CD14-positive monocyte (primary cell): ENCODE measurements around the gene RNASE4. TPM values are rescaled to one million over a fixed set of nuclear protein-coding genes. Genes with fewer than 3 reads are reported as not detected.
A peak's percentile ranks its signal among the peaks of the same experiment; 100 is the strongest.
"Not testable (repeated sequence)": the region's sequence is repeated elsewhere in the genome, so short reads cannot be mapped to it uniquely, and the experiment has no call there.

Source experiments
- DNase-seq, 3 donors: peaks; one replicate each; pipeline ENCODE4 v3.0.0-alpha.2; 2011 to 2022
- H2AFZ ChIP-seq: 2 replicates; pipeline ENCODE4 v1.6.0; 2012; ENCODE audit warnings: mild to moderate bottlenecking, low read depth, low read length, inconsistent platforms; ENCODE audit not compliant: insufficient read depth, poor library complexity, severe bottlenecking
- H3K27ac ChIP-seq, 2 donors: 1 replicate in 1 of 2; 2 replicates in 1 of 2; pipeline ENCODE4 v1.5.1; 2012 to 2013; ENCODE audit warnings: low read length in 2 of 2, control low read depth in 1 of 2, inconsistent platforms in 1 of 2, low read depth in 1 of 2, mild to moderate bottlenecking in 1 of 2
- H3K27me3 ChIP-seq, 2 donors: one replicate each; pipeline versions ENCODE4 v1.6.0 to v1.6.1; 2011 to 2013; ENCODE audit warnings: low read length in 2 of 2; ENCODE audit not compliant: control insufficient read depth in 2 of 2, insufficient read depth in 2 of 2
- H3K36me3 ChIP-seq, 2 donors: replicated peaks in 1 of 2; 1 replicate in 1 of 2; 2 replicates in 1 of 2; pipeline versions ENCODE4 v1.5.1 to v1.6.1; 2012 to 2013; ENCODE audit warnings: low read length in 2 of 2, control low read depth in 1 of 2, inconsistent platforms in 1 of 2, mild to moderate bottlenecking in 1 of 2; ENCODE audit not compliant: insufficient read depth in 2 of 2, control insufficient read depth in 1 of 2
- H3K4me1 ChIP-seq, 2 donors: 1 replicate in 1 of 2; 2 replicates in 1 of 2; pipeline versions ENCODE4 v1.5.1 to v1.6.1; 2012 to 2013; ENCODE audit warnings: low read length in 2 of 2, control low read depth in 1 of 2, inconsistent platforms in 1 of 2, mild to moderate bottlenecking in 1 of 2, moderate library complexity in 1 of 2; ENCODE audit not compliant: insufficient read depth in 2 of 2, control insufficient read depth in 1 of 2
- H3K4me2 ChIP-seq: replicated peaks from 2 replicates; pipeline ENCODE3; 2012; ENCODE audit warnings: low read length, moderate library complexity, mild to moderate bottlenecking; ENCODE audit not compliant: poor library complexity, severe bottlenecking; ENCODE audit errors: extremely low read depth
- H3K4me3 ChIP-seq, 3 experiments: fragments of 200-600 bp in 1 of 3; sonication (generic) in 1 of 3; replicated peaks in 1 of 3; 1 replicate in 2 of 3; 2 replicates in 1 of 3; pipeline ENCODE4 v1.5.1; 2011 to 2013; ENCODE audit warnings: low read length in 3 of 3, mild to moderate bottlenecking in 3 of 3, control low read depth in 2 of 3, low read depth in 2 of 3, inconsistent platforms in 1 of 3, moderate library complexity in 1 of 3
- H3K79me2 ChIP-seq: 2 replicates; pipeline ENCODE4 v1.6.0; 2012; ENCODE audit warnings: mild to moderate bottlenecking, control low read depth, inconsistent platforms, low read length, moderate library complexity; ENCODE audit not compliant: insufficient read depth
- H3K9ac ChIP-seq: 2 replicates; pipeline ENCODE4 v1.6.0; 2017; ENCODE audit warnings: low read length, mild to moderate bottlenecking; ENCODE audit not compliant: insufficient read depth, poor library complexity, severe bottlenecking
- H3K9me3 ChIP-seq, 2 donors: replicated peaks in 1 of 2; 1 replicate in 1 of 2; 2 replicates in 1 of 2; pipeline versions ENCODE4 v1.5.1 to v1.6.1; 2012 to 2013; ENCODE audit warnings: low read length in 2 of 2, control low read depth in 1 of 2; ENCODE audit not compliant: control insufficient read depth in 1 of 2, insufficient read depth in 1 of 2
- H4K20me1 ChIP-seq: 2 replicates; pipeline ENCODE4 v1.6.0; 2012; ENCODE audit warnings: mild to moderate bottlenecking, low read length, control low read depth, moderate library complexity; ENCODE audit not compliant: insufficient read depth
- H3K27ac Mint-ChIP-seq, 7 donors: one replicate each; pipeline ENCODE4 v1.8.0; 2020; ENCODE audit warnings: mild to moderate bottlenecking in 7 of 7, mixed read lengths in 7 of 7, moderate library complexity in 6 of 7, inconsistent platforms in 2 of 7
- H3K27me3 Mint-ChIP-seq, 3 donors: one replicate each; pipeline ENCODE4 v1.8.0; 2021 to 2022; ENCODE audit warnings: low read depth in 3 of 3, mild to moderate bottlenecking in 3 of 3, mixed read lengths in 3 of 3, moderate library complexity in 3 of 3, inconsistent platforms in 1 of 3
- H3K36me3 Mint-ChIP-seq, 2 donors: one replicate each; pipeline ENCODE4 v1.8.0; 2020; ENCODE audit warnings: mixed read lengths in 2 of 2, inconsistent platforms in 1 of 2, mild to moderate bottlenecking in 1 of 2
- H3K4me1 Mint-ChIP-seq: one replicate; pipeline ENCODE4 v1.8.0; 2020; ENCODE audit warnings: mild to moderate bottlenecking, mixed read lengths
- H3K4me3 Mint-ChIP-seq, 2 donors: one replicate each; pipeline ENCODE4 v1.8.0; 2020; ENCODE audit warnings: mild to moderate bottlenecking in 2 of 2, mixed read lengths in 2 of 2, moderate library complexity in 1 of 2
- H3K9me3 Mint-ChIP-seq, 7 donors: one replicate each; pipeline ENCODE4 v1.8.0; 2020 to 2022; ENCODE audit warnings: mixed read lengths in 7 of 7, mild to moderate bottlenecking in 6 of 7, moderate library complexity in 6 of 7, inconsistent platforms in 2 of 7
- CTCF ChIP-seq: fragments of 200-600 bp; IDR thresholded peaks from one replicate; pipeline ENCODE4 v1.8.0; 2022; ENCODE audit warnings: antibody characterized with exemption, mild to moderate bottlenecking
- WGBS: methylation state at CpG from one replicate; pipeline ENCODE4 v1.1.5; 2013; ENCODE audit warnings: missing lambda C conversion rate; ENCODE audit not compliant: insufficient coverage; 5-methylcytosine and 5-hydroxymethylcytosine counted together
- intact Hi-C, 2 donors: fragments of 100-400 bp; cut with micrococcal nuclease; formaldehyde crosslinking; loops; one replicate each; pipeline versions ENCODE4 v1.15.0 to v1.15.1; 2023
- polyA plus RNA-seq, 3 donors: library from polyadenylated mRNA; depleted of rRNA in 1 of 3; unstranded in 2 of 3; stranded (reverse) in 1 of 3; fragments of 300-500 nt in 2 of 3; fragments of >200 nt in 1 of 3; fragmentation: Illumina TruSeq in 2 of 3; gene quantifications; 1 replicate in 2 of 3; 2 replicates in 1 of 3; pipeline ENCODE4 v1.2.3, GENCODE V29; 2012 to 2021

The RNASE4 gene
- polyA plus RNA-seq, 3 donors, result 18.5 to 85.8 (median 49.1) TPM

GRCh38 chr14:20733684-20734429, 49.5 kb downstream of the RNASE4 start:
- no peak overlapping the region for H2AFZ ChIP-seq
- no peaks in the 10 kb centered on the region for H4K20me1 ChIP-seq
- no peaks in the 10 kb centered on the region for H3K9me3 Mint-ChIP-seq
- H3K4me2 ChIP-seq, result no peak overlapping the region
- TF ChIP-seq CTCF, result no peak
- peaks cover 17% of the 10 kb centered on the region for H3K4me1 Mint-ChIP-seq
- no peaks in the 10 kb centered on the region for H3K36me3 ChIP-seq
- H3K4me1 ChIP-seq, result peaks cover 12 to 14% of the 10 kb centered on the region in 2 donors
- H3K27ac ChIP-seq, result peak overlapping the region in 1 of 2 donors; percentile 34
- peaks cover 0 to 1% of the 10 kb centered on the region in 2 donors for H3K36me3 Mint-ChIP-seq
- no peaks in the 10 kb centered on the region for H3K27me3 ChIP-seq
- no peak overlapping the region for H3K4me3 ChIP-seq
- H3K27me3 Mint-ChIP-seq, result peaks cover 2 to 10% (median 3%) of the 10 kb centered on the region in 3 donors
- WGBS, result no CpG with 5 or more reads among the region's 6 CpGs
- peak overlapping the region in 2 of 7 donors; percentile 7 to 14 for H3K27ac Mint-ChIP-seq
- intact Hi-C loops, result no loop called here
- no peak for DNase-seq
- H3K79me2 ChIP-seq, result no peaks in the 10 kb centered on the region
- no peaks in the 10 kb centered on the region for H3K9me3 ChIP-seq
- no peak overlapping the region for H3K4me3 Mint-ChIP-seq
- H3K9ac ChIP-seq, result no peak overlapping the region

- Histone ChIP-seq H3K27me3 (no peaks in the 10 kb centered on the region), H3K9me3 (no peaks in the 10 kb centered on the region), H3K4me3 (no peak overlapping the region), H2AFZ (peak overlapping the region; percentile 14), H3K27ac (no peak overlapping the region), H4K20me1 (no peaks in the 10 kb centered on the region), H3K4me1 (peaks cover 12 to 14% of the 10 kb centered on the region in 2 donors), H3K79me2 (no peaks in the 10 kb centered on the region), H3K9ac (no peak overlapping the region), H3K36me3 (no peaks in the 10 kb centered on the region), H3K4me2 (no peak overlapping the region)
- no peaks in the 10 kb centered on the region for H3K9me3 Mint-ChIP-seq
- peak overlapping the region in 1 of 2 donors; percentile 9 for H3K4me3 Mint-ChIP-seq
- H3K27me3 Mint-ChIP-seq, result peaks cover 0 to 10% (median 2%) of the 10 kb centered on the region in 3 donors
- intact Hi-C loops, result no loop called here
- peaks cover 0 to 1% of the 10 kb centered on the region in 2 donors for H3K36me3 Mint-ChIP-seq
- no peak overlapping the region for H3K27ac Mint-ChIP-seq
- TF ChIP-seq CTCF, result no peak
- DNase-seq, result no peak
- 72% methylated on average over 2 of the region's 4 CpGs for WGBS
- peaks cover 17% of the 10 kb centered on the region for H3K4me1 Mint-ChIP-seq
These were observed 50.1 kb downstream of the RNASE4 start for GRCh38 chr14:20734430-20734806.

- H3K36me3 Mint-ChIP-seq, H3K27me3 ChIP-seq, H3K27ac Mint-ChIP-seq, DNase-seq, H4K20me1 ChIP-seq, H3K36me3 ChIP-seq, H3K9me3 ChIP-seq, H3K27ac ChIP-seq, H3K4me3 Mint-ChIP-seq, H3K9ac ChIP-seq, H2AFZ ChIP-seq, H3K4me3 ChIP-seq, H3K4me2 ChIP-seq, H3K4me1 ChIP-seq, H3K79me2 ChIP-seq, H3K27me3 Mint-ChIP-seq, H3K4me1 Mint-ChIP-seq, H3K9me3 Mint-ChIP-seq, intact Hi-C loops: not testable (repeated sequence)
- WGBS, result 100% methylated on average over 1 of the region's 7 CpGs
These were observed 53.9 kb downstream of the RNASE4 start for GRCh38 chr14:20738292-20738691.
